HCT116 (cell line): ENCODE data around the gene ATP6V0B. TPM values are rescaled to one million over a fixed set of nuclear protein-coding genes. Genes with fewer than 3 reads are reported as not detected.

Source experiments
- ATAC-seq: fragments of 200-7000 bp; cut with Tn5 transposase; 2 replicates; pipeline ENCODE4 v1.9.1; 2020; ENCODE audit warnings: mild to moderate bottlenecking, moderate library complexity
- BruUV-seq: library from RNA; stranded (reverse); fragments of 400-500 nt; replicated peaks from 2 replicates; lab custom pipeline; 2021; lab: Mats Ljungman, UMichigan
- CTCF ChIA-PET: fragments of 300-600 bp; sonication (Branson Sonifier 250); formaldehyde crosslinking; loops from one replicate; lab custom pipeline; 2021; ENCODE audit warnings: antibody characterized with exemption; lab: Charles Lee
- POLR2A ChIA-PET: fragments of 300-600, 350-600 bp; sonication (Branson Sonifier 250); formaldehyde crosslinking; loops from one replicate; lab custom pipeline; 2021; ENCODE audit warnings: antibody characterized with exemption; lab: Charles Lee
- RAD21 ChIA-PET, 2 experiments: fragments of 300-600 bp; sonication (Branson Sonifier 250); formaldehyde crosslinking; loops; one replicate each; lab custom pipeline; 2023; ENCODE audit warnings: low total read pairs in 2 of 2; ENCODE audit not compliant: uncharacterized antibody in 2 of 2, unreplicated experiment in 2 of 2, low non-redundant PET in 1 of 2; lab: Charles Lee
- DNase-seq: peaks from one replicate; pipeline ENCODE4 v3.0.0-alpha.2; 2010; ENCODE audit warnings: low read depth, low spot score
- H2AFZ ChIP-seq: fragments of 200-600 bp; shearing (Covaris generic), sonication (generic); 2 replicates; pipeline ENCODE4 v1.6.1; 2017; ENCODE audit warnings: low read depth, mixed run types, mixed read lengths, antibody characterized with exemption, low read length; ENCODE audit not compliant: poor library complexity, severe bottlenecking
- H3K27ac ChIP-seq: 2 replicates; pipeline ENCODE4 v1.5.1; 2012; ENCODE audit warnings: low read depth, low read length
- H3K27me3 ChIP-seq: fragments of 200-600 bp; sonication (generic); 2 replicates; pipeline ENCODE4 v1.6.1; 2016; ENCODE audit warnings: mixed run types, low read length, mixed read lengths; ENCODE audit not compliant: insufficient read depth
- H3K36me3 ChIP-seq, 2 experiments: fragments of 200-500 bp in 1 of 2; fragments of 200-600 bp in 1 of 2; sonication (Bioruptor generic) in 1 of 2; sonication (generic) in 1 of 2; 2 replicates each; pipeline versions ENCODE4 v1.5.1 to v1.6.1; 2014 to 2016; ENCODE audit warnings: low read length in 2 of 2, inconsistent platforms in 1 of 2, mixed read lengths in 1 of 2, mixed run types in 1 of 2; ENCODE audit not compliant: insufficient read depth in 2 of 2, control insufficient read depth in 1 of 2
- H3K4me1 ChIP-seq, 2 experiments: fragments of 200-600 bp in 1 of 2; sonication (generic) in 1 of 2; 2 replicates each; pipeline versions ENCODE4 v1.5.1 to v1.6.1; 2012 to 2017; ENCODE audit warnings: low read length in 2 of 2, inconsistent platforms in 1 of 2, mild to moderate bottlenecking in 1 of 2, mixed read lengths in 1 of 2, mixed run types in 1 of 2, moderate library complexity in 1 of 2; ENCODE audit not compliant: insufficient read depth in 2 of 2, control insufficient read depth in 1 of 2
- H3K4me2 ChIP-seq: fragments of 200-600 bp; sonication (generic); 2 replicates; pipeline ENCODE4 v1.6.1; 2017; ENCODE audit warnings: mixed run types, low read length, mixed read lengths
- H3K4me3 ChIP-seq, 2 experiments: fragments of 200-600 bp in 1 of 2; sonication (generic) in 1 of 2; replicated peaks in 1 of 2; 2 replicates each; pipeline ENCODE4 v1.5.1; 2011 to 2016; ENCODE audit warnings: low read length in 2 of 2, control low read depth in 1 of 2, low read depth in 1 of 2, mild to moderate bottlenecking in 1 of 2, mixed read lengths in 1 of 2, mixed run types in 1 of 2
- H3K79me2 ChIP-seq: fragments of 200-600 bp; sonication (generic); 2 replicates; pipeline ENCODE4 v1.6.1; 2017; ENCODE audit warnings: mild to moderate bottlenecking, mixed run types, low read length, moderate library complexity, mixed read lengths; ENCODE audit not compliant: insufficient read depth
- H3K9ac ChIP-seq: fragments of 200-600 bp; sonication (generic); 2 replicates; pipeline ENCODE4 v1.6.1; 2016; ENCODE audit warnings: low read length, mixed read lengths
- H3K9me2 ChIP-seq: fragments of 200-600 bp; sonication (generic), shearing (Covaris generic); 2 replicates; pipeline ENCODE4 v1.6.1; 2017; ENCODE audit warnings: mixed run types, mild to moderate bottlenecking, moderate library complexity; ENCODE audit not compliant: insufficient read depth
- H3K9me3 ChIP-seq, 2 experiments: fragments of 200-500 bp in 1 of 2; fragments of 200-600 bp in 1 of 2; sonication (Bioruptor generic) in 1 of 2; sonication (generic) in 1 of 2; 2 replicates each; pipeline ENCODE4 v1.6.1; 2014 to 2017; ENCODE audit warnings: low read length in 2 of 2, mixed read lengths in 2 of 2, inconsistent platforms in 1 of 2, low read depth in 1 of 2, mild to moderate bottlenecking in 1 of 2, mixed run types in 1 of 2, moderate library complexity in 1 of 2; ENCODE audit not compliant: control insufficient read depth in 1 of 2, insufficient read depth in 1 of 2
- H4K20me1 ChIP-seq: fragments of 200-600 bp; sonication (generic), shearing (Covaris generic); 2 replicates; pipeline ENCODE4 v1.6.1; 2017; ENCODE audit warnings: mixed run types, mild to moderate bottlenecking, moderate library complexity; ENCODE audit not compliant: insufficient read depth
- CBX3 ChIP-seq: IDR thresholded peaks from 2 replicates; pipeline ENCODE4 v1.6.1; 2012; ENCODE audit warnings: low read depth
- MAX ChIP-seq: IDR thresholded peaks from 2 replicates; pipeline ENCODE4 v1.6.1; 2012
- POLR2A ChIP-seq: IDR thresholded peaks from 2 replicates; pipeline ENCODE4 v1.7.0; 2011; ENCODE audit warnings: borderline replicate concordance; ENCODE audit not compliant: insufficient read depth, insufficient read length; ENCODE audit errors: extremely low read depth
- POLR2AphosphoS5 ChIP-seq: IDR thresholded peaks from 2 replicates; pipeline ENCODE4 v1.6.1; 2011; ENCODE audit warnings: mild to moderate bottlenecking, low read depth, low read length, moderate library complexity
- SIN3A ChIP-seq: IDR thresholded peaks from 2 replicates; pipeline ENCODE4 v1.6.1; 2012; ENCODE audit warnings: low read depth
- SP1 ChIP-seq: IDR thresholded peaks from 2 replicates; pipeline ENCODE4 v1.6.1; 2012; ENCODE audit warnings: low read depth
- ZFX ChIP-seq: fragments of 450-650 bp; IDR thresholded peaks from 2 replicates; pipeline ENCODE4 v1.6.1; 2017
- intact Hi-C: fragments of 100-400 bp; cut with micrococcal nuclease; formaldehyde crosslinking; loops from 2 replicates; pipeline ENCODE4 v1.10.0; 2022
- total RNA-seq: library from RNA; stranded (reverse); gene quantifications from one replicate; pipeline ENCODE4 v1.2.1, GENCODE V29; 2021; ENCODE audit not compliant: unreplicated experiment
- TF ChIP-seq, protein P1 (sequence below), 3 experiments: fragments of 200-600 bp in 1 of 3; sonication (generic) in 1 of 3; IDR thresholded peaks in 2 of 3; conservative IDR thresholded peaks in 1 of 3; 2 replicates each; pipeline ENCODE4 v1.5.1; 2012 to 2017; ENCODE audit warnings: low read depth in 2 of 3, low read length in 2 of 3, antibody characterized with exemption in 1 of 3, borderline replicate concordance in 1 of 3, control low read depth in 1 of 3, mild to moderate bottlenecking in 1 of 3, mixed read lengths in 1 of 3, mixed run types in 1 of 3, moderate library complexity in 1 of 3; ENCODE audit not compliant: insufficient read depth in 1 of 3

ATP6V0B gene
- total RNA-seq, 1 experiment from 2014 or later, result 122 TPM

DNA sequence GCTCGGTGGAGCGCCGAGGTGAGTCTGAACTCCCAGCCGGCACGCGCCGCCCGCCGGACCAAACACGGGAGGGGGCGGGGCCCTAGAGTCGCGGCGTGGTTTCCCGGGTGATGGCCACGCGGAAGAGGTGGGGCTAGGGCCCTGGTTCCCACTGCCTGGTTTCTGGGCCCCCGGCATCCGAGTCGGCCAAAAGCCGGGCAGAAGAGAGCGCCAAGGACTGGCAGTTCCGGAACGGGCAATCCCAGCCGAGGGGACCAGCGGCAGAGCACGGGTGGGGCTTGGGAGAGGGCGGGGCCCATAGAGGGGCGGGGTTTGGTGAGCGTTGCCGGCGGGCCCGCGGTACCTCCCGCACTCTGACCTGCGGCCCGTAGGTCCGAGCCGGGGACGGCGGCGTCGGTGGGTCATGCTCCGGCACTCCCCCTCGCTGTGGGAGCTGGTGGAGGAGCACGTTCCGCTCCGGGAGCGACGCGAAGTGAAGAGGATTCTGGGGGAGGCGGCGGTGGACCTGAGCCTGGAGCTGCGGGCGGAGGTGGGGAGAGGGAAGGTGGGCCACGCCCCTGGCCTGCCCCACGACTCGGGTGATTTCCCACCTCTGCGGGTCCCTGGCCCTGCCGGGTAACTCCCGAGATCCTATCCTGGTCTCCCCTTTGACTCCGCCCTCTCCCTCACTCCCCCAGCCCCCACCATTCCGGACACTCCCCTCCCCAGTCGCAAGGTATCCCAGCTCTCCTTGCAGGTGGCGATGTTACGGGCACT lies 16.9 kb downstream of the ATP6V0B start, which contains the start of gene CCDC24:
Gene CCDC24 (plus strand): TSS at position 124 of the 756 bp plus-strand sequence. CDS start 280 bp downstream, at position 404.
- intact Hi-C loops, result no loop called here
- ATAC-seq (peak; percentile 80), DNase-seq (peak; percentile 63)
- RAD21 ChIA-PET, result interaction anchor here in 1 of 2 experiments (0.5 to 1.6 kb wide), 3 partner anchors 22 to 228 kb away, joined by 3 to 5 read pairs (median 3); partner anchors contain the start of gene DPH2
- peaks cover 10 to 39% of the 10 kb centered on the region in 2 experiments for H3K4me1 ChIP-seq
- H4K20me1 ChIP-seq, result no peaks in the 10 kb centered on the region
- POLR2A ChIA-PET, result interaction anchor here (1.2 kb wide), 2 partner anchors 340 to 341 kb away, joined by 3 read pairs; partner anchors contain the start of gene KDM4A
- H2AFZ ChIP-seq, result peak within 1 kb of the TSS; percentile 65
- no peaks in the 10 kb centered on the region for H3K9me2 ChIP-seq
- H3K9ac ChIP-seq, result peak within 1 kb of the TSS; percentile 80
- CTCF ChIA-PET, result interaction anchor here (1.4 to 3.3 kb wide), 3 partner anchors 13 to 56 kb away, joined by 4 to 13 read pairs (median 6); no protein-coding TSS in a partner anchor
- TF ChIP-seq SIN3A (peak; percentile 82), SP1 (peak; percentile 61), ZFX (peak; percentile 51; the same call in 1 of the 2 replicates), POLR2AphosphoS5 (peak; percentile 83), POLR2A (peak; percentile 33), CBX3 (no peak), MAX (peak; percentile 90)
- TF ChIP-seq, protein P1, sequence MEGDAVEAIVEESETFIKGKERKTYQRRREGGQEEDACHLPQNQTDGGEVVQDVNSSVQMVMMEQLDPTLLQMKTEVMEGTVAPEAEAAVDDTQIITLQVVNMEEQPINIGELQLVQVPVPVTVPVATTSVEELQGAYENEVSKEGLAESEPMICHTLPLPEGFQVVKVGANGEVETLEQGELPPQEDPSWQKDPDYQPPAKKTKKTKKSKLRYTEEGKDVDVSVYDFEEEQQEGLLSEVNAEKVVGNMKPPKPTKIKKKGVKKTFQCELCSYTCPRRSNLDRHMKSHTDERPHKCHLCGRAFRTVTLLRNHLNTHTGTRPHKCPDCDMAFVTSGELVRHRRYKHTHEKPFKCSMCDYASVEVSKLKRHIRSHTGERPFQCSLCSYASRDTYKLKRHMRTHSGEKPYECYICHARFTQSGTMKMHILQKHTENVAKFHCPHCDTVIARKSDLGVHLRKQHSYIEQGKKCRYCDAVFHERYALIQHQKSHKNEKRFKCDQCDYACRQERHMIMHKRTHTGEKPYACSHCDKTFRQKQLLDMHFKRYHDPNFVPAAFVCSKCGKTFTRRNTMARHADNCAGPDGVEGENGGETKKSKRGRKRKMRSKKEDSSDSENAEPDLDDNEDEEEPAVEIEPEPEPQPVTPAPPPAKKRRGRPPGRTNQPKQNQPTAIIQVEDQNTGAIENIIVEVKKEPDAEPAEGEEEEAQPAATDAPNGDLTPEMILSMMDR (IDR thresholded peaks at IDR 0.05 in 2 of 3, conservative IDR thresholded peaks at IDR 0.05 in 1 of 3; ENCODE audit: borderline replicate concordance in 1 of 3, insufficient read depth in 1 of 3, low read depth in 2 of 3, low read length in 2 of 3), result no peak
- H3K79me2 ChIP-seq, result no peaks in the 10 kb centered on the region
- peak within 1 kb of the TSS; percentile 82 for H3K27ac ChIP-seq
- TSS peak; percentile 25 for BruUV-seq
- no peaks in the 10 kb centered on the region for H3K27me3 ChIP-seq
- peak within 1 kb of the TSS; percentile 91 for H3K4me2 ChIP-seq
- H3K9me3 ChIP-seq, result no peaks in the 10 kb centered on the region
- H3K36me3 ChIP-seq, result peaks cover 0 to 9% of the 10 kb centered on the region in 2 experiments; a peak in 2 of 4 replicates
- peak within 1 kb of the TSS; percentile 63 to 72 for H3K4me3 ChIP-seq
